Colonic mucosa (tissue), 4 donors: Measurements from ENCODE around the gene PDE5A. TPM values are rescaled to one million over a fixed set of nuclear protein-coding genes. Genes with fewer than 3 reads are reported as not detected.

Experiments
- DNase-seq: peaks from one replicate; pipeline ENCODE4 v3.0.0-alpha.2; 2020
- H3K27ac ChIP-seq: fragments of 200-600 bp; one replicate; pipeline ENCODE4 v1.8.0; 2021
- H3K27me3 ChIP-seq: fragments of 200-600 bp; one replicate; pipeline ENCODE4 v1.8.0; 2021
- H3K36me3 ChIP-seq: fragments of 200-600 bp; one replicate; pipeline ENCODE4 v1.8.0; 2021
- H3K4me1 ChIP-seq: fragments of 200-600 bp; one replicate; pipeline ENCODE4 v1.8.0; 2021; ENCODE audit warnings: mild to moderate bottlenecking
- H3K4me3 ChIP-seq: fragments of 200-600 bp; one replicate; pipeline ENCODE4 v1.8.0; 2021
- H3K9ac ChIP-seq, 2 donors: one replicate each; pipeline ENCODE4 v1.7.0; 2013; ENCODE audit warnings: control low read depth in 2 of 2, low read depth in 2 of 2, low read length in 2 of 2
- H3K9me3 ChIP-seq: fragments of 200-600 bp; one replicate; pipeline ENCODE4 v1.8.0; 2021
- CTCF ChIP-seq: fragments of 200-600 bp; IDR thresholded peaks from one replicate; pipeline ENCODE4 v1.8.0; 2022; ENCODE audit warnings: antibody characterized with exemption, mild to moderate bottlenecking
- intact Hi-C: fragments of 100-400 bp; cut with DNase I; formaldehyde crosslinking; loops from one replicate; pipeline ENCODE4 v1.14.1; 2022
- total RNA-seq, 2 donors: library from RNA; stranded (reverse); fragmentation: NEBNext Ultra II Directional in 1 of 2; extraction: Animal tissue kit (Norgen Biotek cat#: 25700) in 1 of 2; gene quantifications; one replicate each; pipeline ENCODE4 v1.2.1, GENCODE V29; 2021
- donor health status: healthy.
- donor health status: DM: no; HTN: no; CAD: no.
- donor health status: DM: no; HTN: no; CAD: no.

Gene PDE5A
- total RNA-seq, 2 donors from 2014 or later, result 17.6 to 42.5 TPM

GRCh38 chr4:119564106-119564505 lies 64.5 kb downstream of the PDE5A start:
- no peaks in the 10 kb centered on the region for H3K4me1 ChIP-seq
- intact Hi-C loops, result loop anchor here (5.0 kb wide), 1 partner anchor 223 kb away; no protein-coding TSS in a partner anchor
- H3K36me3 ChIP-seq, result no peaks in the 10 kb centered on the region
- H3K4me3 ChIP-seq, result no peak overlapping the region
- no peaks in the 10 kb centered on the region for H3K27me3 ChIP-seq
- DNase-seq, result no peak
- H3K27ac ChIP-seq, result no peak overlapping the region
- H3K9me3 ChIP-seq, result no peaks in the 10 kb centered on the region
- TF ChIP-seq CTCF, result no peak
- no peak overlapping the region for H3K9ac ChIP-seq

- peak; percentile 41 for TF ChIP-seq CTCF
- no peak overlapping the region for H3K27ac ChIP-seq
- H3K4me3 ChIP-seq, result no peak overlapping the region
- no peaks in the 10 kb centered on the region for H3K36me3 ChIP-seq
- no peak for DNase-seq
- no peak overlapping the region for H3K9ac ChIP-seq
- no peaks in the 10 kb centered on the region for H3K9me3 ChIP-seq
- H3K27me3 ChIP-seq, result no peaks in the 10 kb centered on the region
- intact Hi-C loops, result loop anchor here (5.0 kb wide), 2 partner anchors 68 to 493 kb away; partner anchors contain the start of gene PDE5A
- H3K4me1 ChIP-seq, result no peaks in the 10 kb centered on the region
Measured at GRCh38 chr4:119559044-119559647, 69.5 kb downstream of the PDE5A start.

- intact Hi-C loops, result no loop called here
- H3K9ac ChIP-seq, result no peak overlapping the region
- TF ChIP-seq CTCF, result no peak
Measured at GRCh38 chr4:119550857-119551532, 77.6 kb downstream of the PDE5A start.

GRCh38 chr4:119549639-119550038 lies 79.0 kb downstream of the PDE5A start:
- no peaks in the 10 kb centered on the region for H3K27me3 ChIP-seq
- no peak overlapping the region for H3K27ac ChIP-seq
- intact Hi-C loops, result no loop called here
- TF ChIP-seq CTCF, result no peak
- H3K9me3 ChIP-seq, result no peaks in the 10 kb centered on the region
- no peaks in the 10 kb centered on the region for H3K36me3 ChIP-seq
- no peak for DNase-seq
- H3K4me1 ChIP-seq, result no peaks in the 10 kb centered on the region
- no peak overlapping the region for H3K4me3 ChIP-seq
- no peak overlapping the region for H3K9ac ChIP-seq

More at GRCh38 chr4:119550857-119551532, 77.6 kb downstream of the PDE5A start:
- H3K27me3 ChIP-seq, result no peaks in the 10 kb centered on the region
- no peaks in the 10 kb centered on the region for H3K36me3 ChIP-seq
- no peak overlapping the region for H3K27ac ChIP-seq
- no peaks in the 10 kb centered on the region for H3K4me1 ChIP-seq
- no peak overlapping the region for H3K4me3 ChIP-seq
- no peaks in the 10 kb centered on the region for H3K9me3 ChIP-seq
- DNase-seq, result no peak

- H3K27me3 ChIP-seq, result no peaks in the 10 kb centered on the region
- H3K4me1 ChIP-seq, result no peaks in the 10 kb centered on the region
- H3K36me3 ChIP-seq, result no peaks in the 10 kb centered on the region
- intact Hi-C loops, result no loop called here
- H3K9ac ChIP-seq, result no peak overlapping the region
- no peak for TF ChIP-seq CTCF
- DNase-seq, result no peak
- H3K9me3 ChIP-seq, result no peaks in the 10 kb centered on the region
- H3K27ac ChIP-seq, result no peak overlapping the region
- H3K4me3 ChIP-seq, result no peak overlapping the region
Measured at GRCh38 chr4:119543779-119544178, 84.8 kb downstream of the PDE5A start.
